DMS114 treated with DMSO at 0.1 percent for 48 hours (cell line): ENCODE results near the gene NR1H2.
"Not testable (repeated sequence)": the region's sequence is repeated elsewhere in the genome, so short reads cannot be mapped to it uniquely, and the experiment has no call there.

Experiments
- DNase-seq: peaks from one replicate; lab custom pipeline; 2025; ENCODE audit not compliant: unreplicated experiment; lab: John Stamatoyannopoulos, UW

The NR1H2 gene

DNA sequence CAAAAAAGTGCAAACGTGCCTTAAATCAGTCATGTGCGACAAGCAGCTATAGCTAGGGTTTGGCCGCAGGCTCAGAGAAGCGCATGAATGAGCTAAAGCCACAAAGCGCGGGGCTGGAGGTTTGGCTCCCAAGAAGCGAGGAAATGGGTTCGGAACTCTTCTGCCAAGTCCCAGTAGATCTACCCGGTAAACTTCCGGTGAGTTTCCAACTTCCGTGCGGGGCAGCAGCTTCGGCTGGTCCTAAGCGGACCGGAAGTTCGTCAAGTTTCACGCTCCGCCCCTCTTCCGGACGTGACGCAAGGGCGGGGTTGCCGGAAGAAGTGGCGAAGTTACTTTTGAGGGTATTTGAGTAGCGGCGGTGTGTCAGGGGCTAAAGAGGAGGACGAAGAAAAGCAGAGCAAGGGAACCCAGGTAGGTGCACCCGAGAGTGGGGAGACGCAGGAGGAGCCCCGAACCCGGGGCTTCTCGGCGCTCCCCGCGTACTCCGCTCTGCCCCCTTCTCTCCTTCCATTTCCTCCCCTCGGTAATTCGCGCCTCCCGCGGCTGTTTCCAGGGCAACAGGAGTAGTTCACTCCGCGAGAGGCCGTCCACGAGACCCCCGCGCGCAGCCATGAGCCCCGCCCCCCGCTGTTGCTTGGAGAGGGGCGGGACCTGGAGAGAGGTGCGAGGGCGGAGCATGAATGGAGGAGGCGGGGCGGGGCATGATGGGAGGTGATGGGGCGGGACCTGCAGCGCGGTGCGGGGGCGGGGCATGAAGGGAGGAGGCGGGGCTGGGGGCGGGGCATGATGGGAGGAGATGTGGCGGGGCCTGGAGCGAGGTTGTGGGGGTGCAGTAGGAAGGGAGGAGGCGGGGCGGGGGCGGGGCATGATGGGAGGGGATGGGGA, at the start of gene NR1H2:
Gene NR1H2, plus strand, starts transcription at position 292 of the 885 bp plus-strand sequence. CDS start 1,149 bp downstream, outside the sequence.
- peak; percentile 76 for DNase-seq

- DNase-seq: no peak
Observed at GRCh38 chr19:50327013-50327412, 49.2 kb upstream of the NR1H2 start.

- DNase-seq: no peak
Observed at GRCh38 chr19:50327461-50328223, 48.6 kb upstream of the NR1H2 start.

- DNase-seq: no peak
Observed at GRCh38 chr19:50328224-50328872, 47.9 kb upstream of the NR1H2 start.

GRCh38 chr19:50328873-50329145, 47.4 kb upstream of the NR1H2 start:
- DNase-seq: no peak

GRCh38 chr19:50329146-50329925, 46.9 kb upstream of the NR1H2 start, which contains the start of gene KCNC3:
Gene KCNC3 (minus strand): TSS chr19:50329377. CDS start chr19:50329082, 295 bp downstream.
- DNase-seq: peak; percentile 98

DNA sequence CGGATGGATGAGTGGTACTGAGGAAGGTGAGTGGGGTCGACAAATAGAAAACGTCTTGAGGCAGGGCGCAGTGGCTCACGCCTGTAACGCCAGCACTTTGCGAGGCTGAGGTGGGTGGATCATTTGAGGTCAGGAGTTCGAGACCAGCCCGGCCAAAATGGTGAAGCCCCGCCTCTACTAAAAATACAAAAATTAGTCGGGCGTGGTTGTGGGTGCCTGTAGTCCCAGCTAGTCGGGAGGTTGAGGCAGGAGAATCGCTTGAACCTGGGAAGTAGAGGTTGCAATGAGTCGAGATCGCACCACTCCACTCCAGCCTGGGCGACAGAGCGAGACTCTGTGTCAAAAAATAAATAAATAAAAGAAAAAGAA, 46.3 kb upstream of the NR1H2 start:
- not testable (repeated sequence) for DNase-seq

DNA sequence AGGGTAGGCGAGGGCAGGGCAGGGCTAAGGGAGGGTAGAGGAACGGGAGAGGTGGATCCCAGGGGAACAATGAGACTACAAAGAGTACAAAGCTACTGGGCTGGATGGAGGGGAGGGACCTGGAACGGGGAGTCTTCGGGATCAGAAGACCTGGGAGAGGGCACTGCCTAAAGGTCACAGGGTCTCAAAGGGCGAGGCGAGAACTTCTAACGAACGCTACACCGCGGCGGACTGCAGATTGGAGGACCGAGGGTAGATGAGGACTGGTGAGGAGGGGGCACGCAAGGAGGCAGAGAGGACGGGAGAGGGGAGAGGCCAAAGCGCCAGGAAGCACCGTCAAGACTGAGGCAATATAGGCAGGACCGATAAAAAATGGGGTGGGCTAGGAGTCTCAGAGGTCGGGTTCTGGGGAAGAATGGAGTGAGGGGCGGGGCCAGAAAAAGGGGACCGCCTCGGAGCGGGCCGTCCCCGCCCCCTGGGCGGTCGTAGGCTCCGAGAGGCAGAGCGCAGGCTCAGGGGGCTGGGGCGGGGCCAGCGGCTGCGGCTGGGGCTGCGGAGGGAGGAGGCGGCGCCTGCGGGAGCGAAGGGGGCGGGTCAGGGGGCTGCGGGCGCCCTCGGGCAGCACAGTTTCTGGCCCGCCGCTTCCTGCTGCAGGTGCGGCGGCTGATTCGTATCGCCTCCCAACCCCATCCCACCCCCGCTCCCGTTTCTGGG, 45.7 kb upstream of the NR1H2 start:
- peak; percentile 53 for DNase-seq

- DNase-seq: no peak
Observed at GRCh38 chr19:50331221-50331993, 44.9 kb upstream of the NR1H2 start.

DNA sequence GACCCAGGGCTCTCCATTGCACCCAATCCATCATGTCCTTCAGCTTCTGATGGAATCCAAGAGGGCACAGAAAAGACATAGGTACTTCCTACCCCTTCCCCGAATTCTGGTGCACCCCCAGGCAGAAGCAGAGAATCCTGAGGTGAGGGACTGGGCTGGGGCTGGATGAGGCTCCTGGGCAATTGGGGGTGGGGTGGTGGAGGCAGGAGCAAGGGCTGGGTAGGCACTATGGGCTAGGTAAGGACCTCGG, 44.3 kb upstream of the NR1H2 start:
- DNase-seq: no peak

- no peak for DNase-seq
Observed at GRCh38 chr19:50332244-50333038, 43.8 kb upstream of the NR1H2 start.

- peak; percentile 64 for DNase-seq
Observed at GRCh38 chr19:50333235-50333736, 43.0 kb upstream of the NR1H2 start.

GRCh38 chr19:50333737-50334617, 42.3 kb upstream of the NR1H2 start:
- no peak for DNase-seq

DNA sequence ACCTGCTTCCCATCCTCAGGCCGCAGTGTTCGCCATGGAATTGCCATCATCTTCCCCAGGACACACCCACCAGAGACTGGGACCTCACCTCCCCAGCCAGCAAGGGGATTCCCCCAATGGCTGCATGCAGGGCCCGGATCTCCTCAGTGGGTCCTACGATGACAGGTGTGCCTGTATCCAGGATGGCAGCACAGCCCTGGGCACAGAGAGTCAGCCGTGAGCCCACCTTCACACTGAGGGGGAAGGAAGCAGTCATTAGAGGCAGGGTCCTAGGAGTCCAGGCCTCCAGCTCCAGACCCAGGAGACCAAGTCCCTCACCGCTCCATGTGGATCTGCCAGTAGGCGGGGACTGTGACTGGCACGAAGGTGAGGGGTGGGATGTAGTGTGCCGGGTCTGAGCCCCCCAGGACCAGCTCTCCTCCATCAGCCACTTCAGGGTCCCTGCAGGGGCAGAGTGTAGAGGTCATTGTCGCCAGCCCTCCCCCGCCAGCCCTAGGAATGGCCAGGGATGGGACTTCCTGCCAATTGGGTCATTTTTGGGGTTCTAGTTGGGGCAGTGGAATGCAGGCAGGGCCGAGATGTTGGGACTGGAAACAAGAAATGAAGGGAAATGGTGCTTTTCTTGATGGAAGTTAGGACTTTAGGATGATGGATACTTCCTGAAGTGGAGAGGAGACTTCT, 41.4 kb upstream of the NR1H2 start:
- DNase-seq: no peak

DNA sequence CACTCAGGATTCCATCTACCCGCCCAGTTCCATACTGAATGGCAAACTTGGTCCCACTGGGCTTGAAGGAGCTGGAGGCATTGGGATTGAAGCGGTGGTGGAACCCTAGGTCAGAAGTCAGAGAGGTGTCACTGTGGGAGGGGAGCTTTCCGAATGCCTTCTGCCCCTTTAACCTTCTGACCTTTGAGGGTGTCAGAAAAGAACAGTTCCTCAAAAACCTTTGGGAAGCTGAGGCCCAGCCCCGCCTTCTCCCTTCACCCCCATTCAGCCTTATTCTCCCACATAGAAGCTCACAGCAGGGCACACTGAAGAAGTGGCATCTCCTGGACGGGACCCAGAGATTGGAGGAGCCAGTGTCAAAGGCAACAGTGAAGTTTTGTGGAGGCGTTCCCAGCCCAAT, 39.2 kb upstream of the NR1H2 start:
- DNase-seq: not testable (repeated sequence)

GRCh38 chr19:50340331-50340730, 35.9 kb upstream of the NR1H2 start:
- no peak for DNase-seq

DNA sequence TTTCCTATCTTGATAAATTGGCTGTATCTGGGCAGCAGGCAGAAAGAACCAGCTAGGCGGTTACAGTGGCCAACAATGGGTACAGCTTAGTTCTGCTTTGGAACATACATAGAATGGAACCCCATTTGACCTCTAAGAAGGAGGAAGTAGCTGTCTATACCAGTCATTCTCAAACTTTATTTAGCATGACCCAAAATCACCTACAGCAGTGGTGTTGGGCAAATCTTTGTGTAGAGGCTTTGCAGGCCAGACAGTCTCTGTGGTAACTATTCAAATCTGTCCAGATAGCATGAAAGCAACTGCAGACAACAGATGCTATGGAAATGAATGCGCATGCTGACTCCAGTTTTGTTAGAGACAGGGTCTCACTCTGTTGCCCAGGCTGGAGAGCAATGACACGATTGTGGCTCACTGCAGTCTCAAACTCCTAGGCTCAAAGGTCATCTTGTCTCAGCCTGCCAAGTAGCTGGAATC, 35.1 kb upstream of the NR1H2 start:
- no peak for DNase-seq
